IPS-NIHi7 (cell line): ENCODE measurements around the gene THBS3.
A peak's percentile ranks its signal among the peaks of the same experiment; 100 is the strongest.
"Not testable (repeated sequence)": the region's sequence is repeated elsewhere in the genome, so short reads cannot be mapped to it uniquely, and the experiment has no call there.

Source experiments
- DNase-seq: peaks from one replicate; pipeline ENCODE4 v3.0.0; 2012; ENCODE audit warnings: mixed read lengths; ENCODE audit errors: extremely low spot score

Gene THBS3

GRCh38 chr1:155207806-155208540, at the start of gene THBS3:
Gene THBS3 (minus strand): TSS chr1:155207897. CDS start chr1:155207876, 21 bp downstream.
- DNase-seq, result no peak

GRCh38 chr1:155256058-155256852, 48.6 kb upstream of the THBS3 start:
- DNase-seq, result no peak

GRCh38 chr1:155255243-155256007, 47.7 kb upstream of the THBS3 start, which contains the start of gene ENTREP3:
Gene ENTREP3 (minus strand): TSS chr1:155255483. CDS start chr1:155254877, 606 bp downstream.
- DNase-seq, result peak; percentile 94

- no peak for DNase-seq
These were observed 47.1 kb upstream of the THBS3 start for GRCh38 chr1:155254714-155255242.

- no peak for DNase-seq
These were observed 46.6 kb upstream of the THBS3 start for GRCh38 chr1:155254228-155254713.

GRCh38 chr1:155253797-155254196, 46.1 kb upstream of the THBS3 start:
- DNase-seq, result no peak

- DNase-seq, result no peak
These were observed 45.5 kb upstream of the THBS3 start for GRCh38 chr1:155253208-155253607.

GRCh38 chr1:155251566-155251965, 43.9 kb upstream of the THBS3 start:
- no peak for DNase-seq

GRCh38 chr1:155250633-155251449, 43.1 kb upstream of the THBS3 start:
- DNase-seq, result peak; percentile 97

- peak; percentile 15 for DNase-seq
These were observed 42.5 kb upstream of the THBS3 start for GRCh38 chr1:155250246-155250632.

- no peak for DNase-seq
These were observed 40.2 kb upstream of the THBS3 start for GRCh38 chr1:155247667-155248553.

GRCh38 chr1:155246796-155247195, 39.1 kb upstream of the THBS3 start:
- not testable (repeated sequence) for DNase-seq

GRCh38 chr1:155245163-155245524, 37.4 kb upstream of the THBS3 start:
- DNase-seq, result no peak

- DNase-seq, result peak; percentile 94
These were observed 36.9 kb upstream of the THBS3 start for GRCh38 chr1:155244368-155245162.

GRCh38 chr1:155242805-155243358, 35.2 kb upstream of the THBS3 start:
- no peak for DNase-seq

- no peak for DNase-seq
These were observed 34.2 kb upstream of the THBS3 start for GRCh38 chr1:155241841-155242264.

- DNase-seq, result peak; percentile 82
These were observed 33.5 kb upstream of the THBS3 start for GRCh38 chr1:155241069-155241679.

GRCh38 chr1:155236451-155236850, 28.8 kb upstream of the THBS3 start:
- DNase-seq, result no peak
